ENCODE results near the gene ONECUT1.

Gene ONECUT1

GRCh38 chr15:52808441-52808840 is 18.3 kb upstream of the ONECUT1 start:
- TF ChIP-seq CTCF (IDR thresholded peaks at IDR 0.05; ENCODE audit: borderline replicate concordance, control extremely low read depth, extremely low read depth, insufficient read depth, missing control alignments), result no peak
- no peak for DNase-seq (ENCODE audit: low spot score)

GRCh38 chr15:52806284-52806655 is 16.1 kb upstream of the ONECUT1 start:
- DNase-seq (ENCODE audit: low spot score), result no peak
- no peak for TF ChIP-seq CTCF (IDR thresholded peaks at IDR 0.05; ENCODE audit: borderline replicate concordance, control extremely low read depth, extremely low read depth, insufficient read depth, missing control alignments)
- in situ Hi-C loops (cut with MboI; ENCODE audit: low sequenced_read_pairs, unreplicated experiment), result no loop called here

More at GRCh38 chr15:52808441-52808840, 18.3 kb upstream of the ONECUT1 start:
- in situ Hi-C loops (cut with MboI; ENCODE audit: low sequenced_read_pairs, unreplicated experiment), result no loop called here

- in situ Hi-C loops (cut with MboI; ENCODE audit: low sequenced_read_pairs, unreplicated experiment), result no loop called here
- TF ChIP-seq CTCF (IDR thresholded peaks at IDR 0.05; ENCODE audit: borderline replicate concordance, control extremely low read depth, extremely low read depth, insufficient read depth, missing control alignments), result no peak
- DNase-seq (ENCODE audit: low spot score), result peak; percentile 40
Observed at GRCh38 chr15:52805351-52806283, 15.5 kb upstream of the ONECUT1 start.

- DNase-seq (ENCODE audit: low spot score), result no peak
- in situ Hi-C loops (cut with MboI; ENCODE audit: low sequenced_read_pairs, unreplicated experiment), result no loop called here
- no peak for TF ChIP-seq CTCF (IDR thresholded peaks at IDR 0.05; ENCODE audit: borderline replicate concordance, control extremely low read depth, extremely low read depth, insufficient read depth, missing control alignments)
Observed at GRCh38 chr15:52804526-52805081, 14.5 kb upstream of the ONECUT1 start.

GRCh38 chr15:52803467-52804306 is 13.6 kb upstream of the ONECUT1 start:
- DNase-seq (ENCODE audit: low spot score), result no peak
- no peak for TF ChIP-seq CTCF (IDR thresholded peaks at IDR 0.05; ENCODE audit: borderline replicate concordance, control extremely low read depth, extremely low read depth, insufficient read depth, missing control alignments)
- in situ Hi-C loops (cut with MboI; ENCODE audit: low sequenced_read_pairs, unreplicated experiment), result no loop called here

- in situ Hi-C loops (cut with MboI; ENCODE audit: low sequenced_read_pairs, unreplicated experiment), result no loop called here
- TF ChIP-seq CTCF (IDR thresholded peaks at IDR 0.05; ENCODE audit: borderline replicate concordance, control extremely low read depth, extremely low read depth, insufficient read depth, missing control alignments), result no peak
- no peak for DNase-seq (ENCODE audit: low spot score)
Observed at GRCh38 chr15:52803108-52803466, 13.0 kb upstream of the ONECUT1 start.

Data from GM13976 (cell line).